ENCODE data around the gene PNP.
"Not testable (repeated sequence)": the region's sequence is repeated elsewhere in the genome, so short reads cannot be mapped to it uniquely, and the experiment has no call there.

Gene PNP

DNA sequence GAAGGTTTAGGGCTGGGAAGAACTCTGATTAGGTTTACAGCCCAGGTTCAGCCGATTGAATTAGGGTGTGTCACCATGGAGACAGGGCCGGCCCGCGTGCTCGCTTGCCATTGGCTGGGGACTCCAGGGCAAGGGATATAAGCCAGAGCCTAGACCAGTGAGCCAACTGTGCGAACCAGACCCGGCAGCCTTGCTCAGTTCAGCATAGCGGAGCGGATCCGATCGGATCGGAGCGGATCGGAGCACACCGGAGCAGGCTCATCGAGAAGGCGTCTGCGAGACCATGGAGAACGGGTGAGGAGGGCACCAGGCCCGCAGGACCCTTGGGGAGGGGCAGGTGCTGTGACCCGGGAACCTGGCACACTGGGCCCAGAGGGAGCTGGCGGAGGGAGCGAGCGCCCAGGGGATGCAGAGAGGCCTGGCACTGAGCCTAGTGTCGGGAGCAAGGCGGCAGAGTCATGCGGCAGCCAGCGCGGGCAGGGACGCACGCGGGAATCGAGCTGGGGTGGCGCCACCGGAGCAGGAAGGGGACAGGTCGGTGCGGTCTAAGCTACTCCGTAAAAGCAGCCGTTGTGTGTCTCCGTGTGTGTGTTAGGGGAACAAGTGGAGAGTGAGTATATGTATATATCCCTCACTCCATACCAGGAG is at the start of gene PNP:
Gene PNP (plus strand): TSS at position 165 of the 648 bp plus-strand sequence. CDS start 119 bp downstream, at position 284.
- peak; percentile 68 for DNase-seq (ENCODE audit: low read depth)

DNA sequence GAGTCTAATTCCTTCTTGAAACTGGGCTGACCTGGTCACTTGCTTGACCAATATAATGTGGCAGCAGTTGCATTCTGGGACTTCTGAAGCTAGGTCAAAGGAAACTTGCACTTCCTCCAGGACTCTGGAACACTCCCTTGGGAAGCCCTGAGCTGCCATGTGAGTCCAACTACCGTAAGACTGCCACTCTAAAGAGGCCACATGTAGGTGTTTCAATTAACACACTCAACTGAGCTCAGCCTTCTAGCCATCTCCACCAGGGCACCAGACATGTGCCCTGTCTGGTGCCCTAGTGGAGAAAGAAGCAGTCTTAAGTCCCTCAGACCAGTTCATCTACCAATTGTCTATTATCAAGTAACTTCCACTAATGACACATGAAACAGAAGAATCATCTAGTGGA is 49.8 kb upstream of the PNP start:
- DNase-seq (ENCODE audit: low read depth): no peak

DNA sequence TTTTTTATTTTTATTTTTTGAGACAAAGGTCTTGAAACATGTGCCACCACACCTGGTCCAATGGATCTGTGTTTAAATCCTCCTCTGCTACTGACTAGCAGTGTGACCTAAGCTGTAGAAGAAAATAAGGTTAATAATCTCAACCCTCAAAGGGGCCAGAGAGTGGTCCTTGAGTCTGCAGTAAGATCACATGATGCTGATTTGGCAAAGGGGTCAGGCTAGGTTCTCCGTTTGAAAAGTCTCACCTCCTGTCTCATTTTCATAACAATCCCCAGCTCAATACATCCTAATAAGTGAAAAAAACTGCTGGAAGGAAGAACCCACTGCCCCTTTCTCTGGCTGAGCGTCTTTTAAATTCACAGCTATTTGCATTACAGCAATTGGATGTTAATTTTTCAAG is 47.9 kb upstream of the PNP start:
- DNase-seq (ENCODE audit: low read depth): no peak

DNA sequence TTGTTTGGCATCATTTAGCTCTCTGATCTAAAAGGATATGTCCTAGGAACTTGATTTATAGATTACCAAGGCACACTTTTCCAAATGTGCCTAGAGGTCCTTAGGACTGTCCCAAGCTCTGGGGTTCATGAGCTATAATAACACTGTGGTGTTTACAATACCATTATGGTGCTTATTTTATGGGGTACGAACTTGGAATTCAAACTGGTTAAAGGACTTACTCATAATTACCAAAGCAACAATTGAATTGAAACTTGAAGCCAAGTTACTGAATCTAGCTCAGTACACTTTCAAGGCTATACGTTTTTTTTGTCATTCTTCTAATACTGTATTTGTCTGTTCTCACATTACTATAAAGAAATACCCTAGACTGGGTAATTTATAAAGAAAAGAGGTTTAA is 46.3 kb upstream of the PNP start:
- no peak for DNase-seq (ENCODE audit: low read depth)

DNA sequence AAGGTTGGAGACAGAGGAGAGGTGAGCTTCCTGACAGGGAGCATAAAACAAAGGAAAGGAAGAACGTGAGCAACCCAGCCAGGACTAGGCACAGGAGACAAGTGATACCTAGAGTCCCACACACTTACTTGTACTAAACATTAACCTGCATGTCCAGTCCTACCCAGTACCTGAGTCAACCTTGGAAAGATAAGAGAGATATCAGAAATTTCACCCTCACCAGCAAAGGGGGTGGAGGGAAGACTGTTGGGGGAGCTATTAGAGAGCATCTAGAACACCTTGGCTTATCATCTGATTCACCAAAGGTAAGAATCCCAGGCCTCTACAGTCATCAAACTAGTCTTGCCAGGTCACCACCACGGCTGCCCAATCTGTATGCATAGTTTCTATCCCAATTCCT is 44.4 kb upstream of the PNP start:
- no peak for DNase-seq (ENCODE audit: low read depth)

DNA sequence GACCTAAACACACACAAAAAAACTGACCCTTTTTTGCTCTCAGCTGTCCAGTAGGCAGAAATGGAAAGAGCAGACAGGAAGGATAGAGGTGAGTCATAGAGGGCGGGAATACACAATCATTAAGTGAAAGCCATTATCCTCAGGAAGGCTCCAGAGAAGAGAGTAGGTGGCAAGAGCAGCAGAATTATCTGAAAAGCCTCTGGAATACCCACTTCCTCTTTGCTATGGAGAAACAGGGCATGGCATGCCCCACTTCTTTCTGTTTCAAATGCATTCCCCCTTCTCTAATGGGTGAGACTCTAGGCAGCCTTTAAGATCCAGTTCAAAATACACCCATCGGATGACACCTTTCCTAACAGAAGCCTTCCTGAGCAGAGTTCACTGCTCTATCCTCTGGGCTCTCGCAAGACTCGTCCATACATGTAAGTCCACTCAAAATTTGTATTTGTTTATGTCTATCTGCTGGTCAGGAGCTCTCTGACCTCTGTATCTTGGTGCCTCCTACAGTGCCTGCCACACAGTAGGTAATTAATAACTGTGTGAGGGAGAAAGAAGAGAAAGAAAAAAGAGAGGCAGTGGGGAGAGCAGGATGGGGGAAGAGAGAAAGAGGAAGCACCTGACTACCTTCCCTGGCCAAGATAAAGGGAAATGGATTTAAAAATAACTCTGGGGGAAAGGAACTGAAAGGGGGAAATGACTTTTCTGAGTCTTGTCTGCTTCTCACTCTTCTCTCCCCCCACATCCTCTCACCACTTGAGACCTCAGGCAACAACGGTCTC is 41.8 kb upstream of the PNP start:
- no peak for DNase-seq (ENCODE audit: low read depth)

DNA sequence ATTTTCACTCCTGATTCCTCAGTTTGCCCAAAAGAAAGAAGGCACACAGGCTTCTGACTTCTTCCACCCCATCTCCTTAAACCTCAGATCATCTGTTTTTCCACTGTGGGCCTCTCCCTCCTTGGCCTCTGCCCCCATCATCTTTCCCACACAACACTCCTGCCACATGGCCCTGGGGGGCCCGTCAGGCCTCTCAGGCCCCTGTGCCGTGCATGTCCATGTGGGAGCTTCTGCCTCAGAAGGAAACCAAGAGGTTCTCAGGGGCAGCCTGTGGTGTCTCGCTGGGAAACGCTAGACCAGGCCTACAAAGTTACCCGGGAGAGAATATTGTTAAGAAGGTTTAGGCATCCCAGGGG is 41.2 kb upstream of the PNP start:
- no peak for DNase-seq (ENCODE audit: low read depth)

DNA sequence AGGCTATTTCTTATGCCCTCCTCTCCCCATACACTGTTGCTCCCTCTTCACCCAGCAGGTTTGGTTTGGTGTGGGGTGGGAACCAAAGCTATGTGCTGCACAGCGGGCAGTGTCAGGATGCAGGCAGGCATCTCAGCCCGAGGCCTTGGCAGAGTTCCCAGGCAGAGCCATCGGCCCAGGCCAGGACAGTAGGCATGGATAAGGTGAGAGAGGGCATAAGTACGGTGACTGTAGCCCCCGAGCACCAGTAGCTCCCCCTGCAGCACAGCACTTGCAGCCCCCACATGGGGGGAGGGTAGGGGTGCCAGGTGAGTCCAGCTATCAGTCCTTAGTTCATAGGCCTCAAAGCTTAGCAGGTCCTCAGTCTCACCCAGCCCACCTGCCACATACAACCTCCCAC is 40.4 kb upstream of the PNP start:
- DNase-seq (ENCODE audit: low read depth): no peak

DNA sequence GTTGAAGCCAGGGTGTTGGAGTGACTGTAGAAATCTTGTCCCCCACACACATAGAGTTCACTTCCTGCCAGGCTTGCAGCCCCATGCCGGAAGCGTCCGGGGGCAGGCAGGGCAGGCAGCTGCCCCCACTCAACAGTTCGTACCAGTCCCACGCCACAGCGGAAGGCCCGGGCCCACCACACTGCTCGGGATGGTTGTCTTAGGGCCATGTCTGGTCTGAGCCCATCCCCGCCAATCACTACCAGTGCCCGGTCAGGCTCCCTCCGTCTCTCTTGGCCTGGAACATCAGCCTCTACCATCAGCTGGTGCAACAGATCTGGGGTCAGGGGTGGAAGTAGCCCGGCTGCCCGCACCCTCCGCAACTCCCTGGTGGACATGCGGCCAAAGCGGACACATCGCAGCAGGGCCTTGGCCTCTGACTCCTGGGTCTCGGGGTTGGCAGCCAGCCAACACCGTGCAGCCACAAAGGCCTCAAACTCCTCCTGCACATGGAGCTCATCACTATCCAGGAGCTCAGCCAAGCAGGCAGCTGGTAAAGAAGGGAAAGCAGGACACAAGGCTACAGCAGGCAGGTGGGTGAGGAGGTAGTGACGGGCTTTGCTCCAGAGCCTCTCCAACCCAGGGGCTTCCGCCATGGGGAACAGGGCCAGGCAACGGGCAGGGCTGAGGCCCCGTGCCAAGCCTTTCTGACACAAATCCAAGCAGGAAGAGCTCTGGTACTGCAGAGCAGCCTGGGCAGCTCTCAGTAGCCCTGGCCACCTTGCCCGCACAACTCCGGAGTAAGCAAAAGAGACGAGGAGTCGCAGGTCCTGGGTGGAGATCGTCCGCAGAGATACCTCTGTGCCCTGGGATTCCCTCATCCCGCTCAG is 39.2 kb upstream of the PNP start:
- DNase-seq (ENCODE audit: low read depth): no peak

DNA sequence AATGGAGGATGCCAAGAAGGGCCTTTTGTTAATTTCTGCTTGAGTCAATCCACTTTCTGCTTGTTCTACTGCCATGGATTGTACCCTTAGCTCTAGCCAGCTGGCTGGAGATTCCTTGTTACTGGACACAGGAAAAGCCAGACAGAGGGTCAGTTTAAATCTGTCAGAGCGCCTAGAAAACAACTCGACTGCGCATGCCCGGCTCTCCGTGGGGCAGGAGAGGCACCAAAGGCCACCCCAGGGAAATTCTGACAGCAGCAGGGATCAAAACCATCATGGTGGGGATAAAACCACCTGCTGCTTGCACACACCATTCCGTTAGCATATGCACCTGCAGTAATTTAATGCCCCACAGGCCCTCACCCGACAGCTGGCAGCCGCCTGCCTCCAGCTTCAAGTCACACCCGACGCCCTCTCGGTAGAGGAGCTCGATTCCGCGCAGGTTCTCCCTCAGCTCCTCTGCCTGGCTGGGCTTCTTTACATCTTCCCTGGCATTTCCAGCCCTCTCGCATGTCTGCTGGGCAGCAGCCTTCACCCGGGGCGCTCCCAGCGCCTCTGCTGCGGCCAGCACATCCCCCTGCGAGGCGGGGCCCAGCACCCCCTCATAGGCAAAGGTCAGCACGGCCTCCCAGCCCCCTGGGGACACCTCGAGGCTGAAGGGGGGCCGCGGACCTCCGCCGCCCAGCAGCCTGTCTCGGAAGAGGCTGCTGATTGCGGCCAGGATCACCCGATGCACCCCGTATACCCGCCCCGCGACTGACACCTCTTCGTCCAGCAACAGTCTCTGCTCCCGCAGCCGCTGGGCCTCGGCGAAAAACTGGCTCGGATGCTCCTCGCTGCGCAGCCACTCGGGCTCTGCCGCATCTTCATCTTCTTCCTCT is 34.3 kb upstream of the PNP start:
- DNase-seq (ENCODE audit: low read depth): no peak

DNA sequence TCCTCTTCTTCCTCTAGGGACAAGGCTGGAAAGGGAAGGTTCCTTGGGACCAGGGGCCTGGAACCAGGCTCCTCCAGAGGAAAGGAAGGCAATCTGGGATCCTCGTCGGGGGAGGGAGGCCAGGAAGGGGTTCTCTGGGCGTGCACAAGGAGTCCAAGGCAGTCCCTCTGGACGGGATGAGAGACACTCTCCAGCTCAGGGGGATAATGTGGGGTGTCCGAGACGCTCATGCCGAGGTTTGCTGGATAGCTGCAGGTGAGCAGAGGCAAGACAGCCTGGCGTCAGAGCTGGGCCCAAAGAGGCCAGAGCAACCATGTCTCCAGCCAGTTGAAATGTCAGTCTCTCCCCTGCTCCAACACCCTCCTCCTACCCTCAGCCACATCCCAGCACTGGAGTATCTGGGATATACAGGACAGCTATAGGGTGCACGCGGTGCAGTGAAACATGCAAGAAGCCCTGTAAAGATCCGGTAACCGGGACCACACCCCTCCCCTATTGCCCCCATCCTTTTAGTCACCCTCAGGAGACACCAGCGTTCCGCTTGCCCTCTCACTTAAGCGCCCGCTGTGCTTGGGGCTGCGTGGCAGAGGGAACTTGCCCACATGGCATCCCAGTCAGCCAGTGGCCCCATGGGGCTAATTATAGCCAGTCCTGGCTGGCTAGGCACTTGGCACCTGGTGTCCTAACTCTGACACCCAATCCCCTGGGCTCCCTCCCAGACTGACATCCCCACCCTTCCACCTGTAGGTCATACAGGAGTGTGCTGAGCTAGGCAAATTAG is 33.4 kb upstream of the PNP start, which contains the start of gene KLHL33:
Gene KLHL33 (minus strand): TSS at position 585 of the 781 bp plus-strand sequence. CDS start 355 bp downstream, at position 230.
- DNase-seq (ENCODE audit: low read depth): no peak

DNA sequence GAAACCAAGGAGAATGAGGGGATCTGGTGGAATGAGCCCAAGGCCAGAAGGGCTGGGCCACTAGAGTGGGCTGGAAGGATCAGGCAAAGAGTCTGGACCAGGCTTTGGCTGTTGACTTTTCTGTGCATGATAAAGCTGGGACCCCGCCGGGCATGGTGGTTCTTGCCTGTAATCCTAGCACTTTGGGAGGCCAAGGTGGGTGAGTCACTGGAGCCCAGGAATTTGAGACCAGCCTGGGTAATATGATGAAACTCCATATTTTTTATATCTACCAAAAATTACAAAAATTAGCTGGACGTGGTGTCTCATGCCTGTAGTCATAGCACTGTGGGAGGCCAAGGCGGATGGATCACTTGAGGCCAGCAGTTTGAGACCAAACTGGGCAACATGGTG is 32.8 kb upstream of the PNP start:
- no peak for DNase-seq (ENCODE audit: low read depth)

DNA sequence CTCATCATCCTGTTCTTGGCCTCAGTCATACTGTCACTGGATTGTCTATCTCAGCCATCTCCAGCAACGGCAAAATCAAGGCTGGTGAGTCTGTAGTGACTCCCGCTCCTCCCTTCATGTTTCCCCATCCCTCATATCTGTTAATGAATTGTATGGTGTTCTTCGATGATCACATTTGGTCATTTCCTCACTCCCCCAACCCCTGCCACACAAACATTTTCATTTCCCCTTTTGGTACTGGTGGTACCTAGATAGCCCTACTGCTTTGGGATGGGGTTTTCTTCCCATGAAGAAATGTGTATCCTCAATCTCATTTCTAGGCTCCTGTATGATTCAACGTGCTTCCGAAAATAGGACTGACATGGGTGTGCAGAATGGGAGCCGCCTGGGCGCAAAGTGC is 30.5 kb upstream of the PNP start:
- DNase-seq (ENCODE audit: low read depth): no peak

DNA sequence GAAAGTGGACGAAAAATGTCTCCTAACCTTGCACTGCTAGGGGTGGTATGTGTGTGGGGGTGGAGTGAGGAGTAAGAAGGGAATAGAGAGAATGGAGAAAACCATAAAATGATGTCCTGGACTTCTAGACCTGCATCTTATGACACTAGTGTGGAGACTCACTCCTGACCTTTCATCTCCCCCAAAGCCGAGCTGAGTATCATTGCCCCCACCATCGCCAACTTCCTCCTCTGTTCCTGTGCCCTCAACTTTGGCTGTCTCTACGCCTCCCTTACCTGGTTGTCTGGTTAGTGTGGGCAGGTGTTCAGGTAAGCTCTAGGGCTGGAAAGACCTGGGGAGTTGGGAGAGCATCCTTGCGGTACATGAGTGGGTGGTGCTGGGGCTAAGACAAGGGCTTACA is 28.7 kb upstream of the PNP start:
- DNase-seq (ENCODE audit: low read depth): no peak

DNA sequence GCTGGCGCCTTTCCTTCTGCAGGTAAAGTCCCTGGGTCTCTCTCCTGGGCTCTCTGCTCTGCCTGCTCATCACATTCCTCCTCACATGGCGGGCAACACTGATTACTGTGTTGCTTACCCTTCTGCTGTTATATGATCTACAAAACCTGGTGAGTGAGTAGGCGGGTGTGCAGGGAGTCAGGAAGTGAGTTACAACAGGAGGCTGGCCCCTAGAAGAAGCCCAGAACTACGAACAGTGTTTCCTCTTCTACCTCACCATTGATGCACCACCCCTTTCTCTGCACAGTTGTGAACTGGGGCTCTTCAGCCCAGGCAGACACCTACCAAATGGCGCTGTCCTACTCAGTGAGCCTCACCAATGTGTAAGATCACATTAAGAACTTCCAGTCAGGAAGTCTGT is 28.3 kb upstream of the PNP start:
- no peak for DNase-seq (ENCODE audit: low read depth)

DNA sequence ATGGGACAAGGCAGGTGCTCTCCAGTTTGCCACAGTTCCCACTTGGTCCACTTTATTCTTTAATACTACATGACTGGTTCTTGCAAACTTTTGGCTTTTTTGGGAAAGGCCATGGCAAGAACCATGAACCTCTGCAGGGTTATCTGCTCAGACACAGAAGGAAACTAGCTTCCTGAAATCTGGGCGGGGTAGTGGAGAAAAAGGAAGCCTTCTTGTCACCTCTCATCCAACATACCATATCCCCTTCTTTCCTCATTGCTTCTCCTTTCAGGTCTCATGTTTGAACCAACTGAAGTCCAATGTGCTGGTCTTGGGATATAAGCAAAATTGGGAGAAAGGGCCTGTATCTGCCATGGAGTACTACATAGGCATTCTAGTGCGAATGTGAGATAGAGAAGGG is 27.7 kb upstream of the PNP start:
- DNase-seq (ENCODE audit: low read depth): no peak

DNA sequence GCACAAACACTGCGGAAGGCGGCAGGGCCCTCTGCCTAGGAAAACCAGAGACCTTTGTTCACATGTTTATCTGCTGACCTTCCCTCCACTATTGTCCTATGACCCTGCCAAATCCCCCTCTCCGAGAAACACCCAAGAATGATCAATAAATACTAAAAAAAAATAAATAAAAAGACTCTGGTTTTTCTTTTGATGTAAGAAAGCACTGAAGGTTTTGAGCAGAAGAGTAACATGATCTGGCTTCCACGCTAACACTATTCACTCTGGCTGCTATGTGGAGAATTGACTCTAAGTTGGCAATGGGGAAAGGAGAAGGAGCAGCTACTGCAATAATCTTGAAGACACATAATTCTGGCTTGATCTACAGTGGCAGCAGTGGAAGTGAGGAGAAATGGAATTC is 25.6 kb upstream of the PNP start:
- not testable (repeated sequence) for DNase-seq (ENCODE audit: low read depth)

DNA sequence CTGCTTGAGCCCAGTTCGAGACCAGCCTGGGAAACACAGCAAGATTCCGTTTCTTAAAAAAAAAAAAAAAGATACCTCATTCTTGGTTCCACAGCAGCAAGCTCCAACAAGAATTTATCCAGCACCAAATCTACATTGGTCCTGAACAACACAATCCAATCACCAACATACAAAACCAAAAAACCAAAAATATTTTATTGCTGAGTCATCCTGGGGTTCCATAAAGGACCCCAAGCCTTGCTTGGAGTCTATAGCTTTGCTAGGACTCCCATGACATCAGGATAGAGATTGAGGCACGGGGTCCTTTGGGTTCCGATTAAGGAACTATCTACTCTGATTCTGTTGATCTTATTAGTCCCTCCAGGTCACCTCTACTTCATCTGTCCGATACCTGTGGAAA is 22.3 kb upstream of the PNP start:
- no peak for DNase-seq (ENCODE audit: low read depth)

DNA sequence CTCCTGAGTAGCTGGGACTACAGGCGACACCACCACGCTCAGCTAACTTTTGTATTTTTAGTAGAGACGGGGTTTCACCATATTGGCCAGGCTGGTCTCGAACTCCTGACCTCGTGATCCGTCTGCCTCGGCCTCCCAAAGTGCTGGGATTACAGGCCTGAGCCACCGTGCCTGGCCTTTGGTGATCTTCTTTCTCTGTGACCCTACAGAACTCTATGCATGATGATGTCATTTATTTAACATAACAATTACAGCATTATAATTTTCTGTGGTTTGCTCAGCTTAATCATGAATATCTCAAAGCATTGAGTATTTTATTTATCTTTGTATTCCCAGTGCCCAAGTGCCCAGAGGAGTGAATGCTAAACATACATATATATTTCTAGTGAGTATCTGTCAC is 16.4 kb upstream of the PNP start:
- DNase-seq (ENCODE audit: low read depth): not testable (repeated sequence)

DNA sequence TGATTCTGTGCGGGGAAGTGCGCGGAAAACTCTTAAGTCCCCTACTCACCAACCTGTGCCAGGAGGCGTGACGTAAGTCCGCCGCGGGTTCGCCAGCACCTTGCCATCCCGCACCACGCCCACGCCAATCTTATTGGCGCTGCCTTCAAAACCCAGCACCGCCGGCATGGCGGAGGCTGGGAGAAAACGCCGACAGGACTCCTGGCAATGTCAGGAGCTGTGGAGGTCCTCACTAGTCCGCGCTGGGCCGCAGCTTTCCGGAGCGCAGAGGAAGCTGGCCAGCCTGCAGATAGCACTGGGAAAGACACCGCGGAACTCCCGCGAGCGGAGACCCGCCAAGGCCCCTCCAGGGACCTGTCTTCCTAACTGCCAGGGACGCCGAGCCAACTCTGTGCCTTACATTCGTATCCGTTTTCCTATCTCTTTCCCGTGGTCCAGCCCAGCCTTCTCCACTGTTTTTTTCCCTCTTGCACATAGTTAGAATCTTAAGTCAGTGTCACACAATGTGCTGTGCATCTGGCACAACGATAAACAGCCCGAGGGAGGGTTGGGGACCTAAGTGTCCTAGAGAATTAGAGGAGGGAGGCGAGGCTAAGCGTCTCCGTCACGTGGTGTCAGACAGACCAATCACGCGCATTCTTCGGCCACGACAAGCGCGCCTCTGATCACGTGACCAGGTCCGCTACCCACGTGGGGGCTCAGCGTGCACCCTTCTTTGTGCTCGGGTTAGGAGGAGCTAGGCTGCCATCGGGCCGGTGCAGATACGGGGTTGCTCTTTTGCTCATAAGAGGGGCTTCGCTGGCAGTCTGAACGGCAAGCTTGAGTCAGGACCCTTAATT is 14.5 kb upstream of the PNP start, which contains the start of the genes APEX1 and OSGEP:
Gene APEX1 (plus strand): TSS at position 711 of the 839 bp plus-strand sequence. CDS start 420 bp downstream, outside the sequence.
Gene OSGEP (minus strand): TSS at position 297 of the 839 bp plus-strand sequence. CDS start 129 bp downstream, at position 168.
- peak; percentile 96 for DNase-seq (ENCODE audit: low read depth)

Data from stimulated activated CD8-positive, alpha-beta memory T cell treated with anti-CD3 and anti-CD28 coated beads, Interleukin-15, amount 100 ng/mL, for 1 hour (primary cell).